GM18505 (cell line): ENCODE measurements around the gene MACROD2.

Source experiments
- ATAC-seq: cut with Tn5 transposase; IDR thresholded peaks from one replicate; pipeline ENCODE4 v1.9.1; 2021; ENCODE audit not compliant: unreplicated experiment
- POLR2A ChIP-seq: IDR thresholded peaks from 4 replicates; pipeline ENCODE4 v1.6.1; 2011; ENCODE audit warnings: borderline replicate concordance; ENCODE audit not compliant: insufficient read depth, insufficient read length; ENCODE audit errors: extremely low read depth

The MACROD2 gene

DNA sequence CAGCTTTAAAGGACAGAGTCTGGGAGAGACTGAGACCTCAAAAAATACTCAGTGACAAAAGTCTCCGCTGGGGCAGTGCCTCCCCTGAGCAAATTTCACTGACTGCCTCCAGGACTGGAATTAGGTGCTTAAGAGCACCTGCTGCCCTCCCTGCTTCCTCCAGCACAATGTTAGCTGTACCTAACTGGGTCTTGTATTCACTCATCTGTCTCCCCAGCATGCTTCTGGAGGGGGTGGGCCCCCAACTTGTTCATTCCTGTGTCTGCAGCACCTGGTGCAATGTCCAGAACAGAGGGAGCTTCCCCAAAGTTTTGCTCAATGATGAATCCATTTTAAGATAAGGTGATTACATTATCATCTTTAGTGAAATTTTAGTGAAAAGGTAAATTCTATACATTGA lies 1927.2 kb downstream of the MACROD2 start:
- TF ChIP-seq POLR2A, result no peak
- ATAC-seq, result peak; percentile 48

DNA sequence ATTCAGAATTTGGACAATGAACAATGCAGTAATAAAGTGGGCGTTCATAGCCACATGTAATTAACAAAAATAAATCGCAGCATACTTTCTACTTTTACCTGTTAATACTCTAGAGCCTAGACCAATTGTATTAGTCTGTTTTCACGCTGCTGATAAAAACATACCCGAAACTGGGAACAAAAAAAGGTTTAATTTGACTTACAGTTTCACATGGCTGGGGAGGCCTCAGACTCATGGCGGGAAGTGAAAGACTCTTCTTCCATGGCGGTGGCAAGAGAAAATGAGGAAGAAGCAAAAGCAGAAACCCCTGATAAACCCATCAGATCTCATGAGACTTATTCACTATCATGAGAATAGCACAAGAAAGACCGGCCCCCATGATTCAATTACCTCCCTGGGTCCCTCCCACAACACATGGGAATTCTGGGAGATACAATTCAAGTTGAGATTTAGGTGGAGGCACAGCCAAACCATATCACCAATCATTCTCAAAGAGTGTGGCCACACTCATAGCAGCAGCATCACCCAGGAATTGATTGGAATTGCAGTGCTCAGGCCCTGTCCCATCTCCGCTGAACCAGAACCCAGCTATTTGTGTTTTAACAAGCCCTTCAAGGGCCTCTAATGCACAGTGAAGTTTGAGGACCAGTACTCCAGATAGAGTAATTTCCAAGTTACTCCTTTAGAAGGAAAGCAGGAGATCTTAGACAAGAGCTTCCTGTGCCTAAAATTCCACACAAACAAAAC lies 1927.9 kb downstream of the MACROD2 start:
- peak; percentile 62 for ATAC-seq
- TF ChIP-seq POLR2A, result no peak

DNA sequence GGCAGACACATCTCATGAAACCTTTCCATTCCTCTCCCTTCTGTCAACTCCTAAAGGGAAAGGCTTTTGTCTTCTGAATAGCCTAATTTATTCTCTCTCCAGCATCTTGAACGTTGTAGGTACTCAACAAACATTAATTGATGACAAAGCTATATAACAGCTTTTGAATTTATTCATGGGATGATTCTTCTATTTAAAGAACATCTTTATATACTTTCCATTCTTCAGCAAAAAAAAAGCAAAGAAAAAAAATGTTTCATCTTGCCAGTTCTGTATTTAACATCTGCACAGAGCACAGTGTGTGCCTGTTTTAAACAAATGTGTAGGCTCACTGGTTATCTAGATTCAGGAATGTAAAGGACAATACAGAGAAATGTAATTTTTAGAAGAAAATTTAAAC lies 1929.2 kb downstream of the MACROD2 start:
- TF ChIP-seq POLR2A, result no peak
- no peak for ATAC-seq

DNA sequence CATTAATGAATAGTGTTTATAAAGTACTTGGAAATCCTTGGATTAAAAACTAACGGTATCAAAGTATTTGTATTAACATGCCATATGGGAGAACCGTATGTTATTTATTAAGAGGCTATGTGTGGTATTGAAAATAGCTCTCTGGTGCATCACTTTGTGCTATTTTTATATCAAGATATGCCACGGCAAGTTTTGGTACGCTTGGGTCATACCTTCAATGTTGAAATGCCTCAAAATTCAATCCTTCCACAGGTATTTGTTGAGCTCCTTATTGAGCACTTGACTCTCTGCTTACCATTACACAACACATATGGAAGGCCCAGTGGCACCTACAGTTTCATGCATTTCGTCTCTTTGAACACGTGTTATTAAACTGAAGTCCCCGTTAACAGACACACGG lies 1930.1 kb downstream of the MACROD2 start:
- no peak for ATAC-seq
- TF ChIP-seq POLR2A, result no peak

DNA sequence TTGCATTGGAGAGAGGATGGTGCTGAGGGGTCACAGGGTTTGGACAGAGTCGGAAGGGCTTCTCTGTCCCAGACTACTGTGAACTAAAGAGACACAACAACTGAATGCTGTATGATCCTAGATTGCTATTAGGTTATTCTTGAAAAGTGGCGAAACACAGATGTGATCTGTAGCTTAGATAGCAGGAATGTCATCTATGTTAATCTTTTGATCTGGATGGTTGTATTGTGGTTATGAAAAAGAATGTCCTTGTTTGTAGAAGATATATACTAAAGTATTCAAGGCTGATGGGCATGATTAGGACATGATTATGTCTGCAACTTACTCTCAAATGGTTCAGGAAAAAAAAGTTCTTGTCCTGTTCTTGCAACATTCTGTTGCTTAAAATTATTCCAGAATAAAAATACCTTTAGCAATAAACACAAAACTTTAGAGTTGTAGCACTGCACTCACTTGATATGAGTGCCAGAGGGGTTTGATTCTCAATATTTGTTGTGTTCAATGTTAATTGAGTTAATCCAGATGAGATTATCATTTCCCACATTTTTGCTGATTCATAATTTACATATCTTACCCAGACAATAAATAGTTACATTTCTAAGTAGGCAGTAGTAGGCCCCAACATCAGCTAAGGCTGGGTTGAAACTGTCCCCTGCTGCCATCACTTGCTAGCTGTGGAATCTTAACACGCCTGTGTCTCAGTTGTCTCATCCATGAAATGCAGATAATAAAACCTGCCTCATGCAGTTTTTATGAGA lies 1932.8 kb downstream of the MACROD2 start:
- no peak for ATAC-seq
- TF ChIP-seq POLR2A, result no peak

DNA sequence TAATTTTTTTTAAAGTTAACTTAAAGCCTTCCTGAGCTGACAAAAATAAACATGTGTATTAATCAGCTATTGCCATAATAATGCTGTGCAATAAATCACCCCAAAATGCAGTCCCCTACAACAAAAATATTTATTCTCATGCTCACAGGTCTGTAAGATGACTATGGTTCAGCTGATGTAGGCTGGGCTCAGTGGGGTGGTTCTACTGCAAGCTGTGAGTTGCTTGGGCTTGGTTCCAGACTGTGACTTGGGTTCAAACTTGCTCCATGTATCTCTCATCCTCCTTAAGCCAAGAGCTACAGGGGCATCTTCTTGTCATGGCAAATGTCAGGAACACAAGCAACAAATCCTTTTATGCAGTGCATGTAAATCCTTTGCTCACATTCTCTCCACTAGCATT lies 1933.6 kb downstream of the MACROD2 start:
- no peak for TF ChIP-seq POLR2A
- no peak for ATAC-seq

DNA sequence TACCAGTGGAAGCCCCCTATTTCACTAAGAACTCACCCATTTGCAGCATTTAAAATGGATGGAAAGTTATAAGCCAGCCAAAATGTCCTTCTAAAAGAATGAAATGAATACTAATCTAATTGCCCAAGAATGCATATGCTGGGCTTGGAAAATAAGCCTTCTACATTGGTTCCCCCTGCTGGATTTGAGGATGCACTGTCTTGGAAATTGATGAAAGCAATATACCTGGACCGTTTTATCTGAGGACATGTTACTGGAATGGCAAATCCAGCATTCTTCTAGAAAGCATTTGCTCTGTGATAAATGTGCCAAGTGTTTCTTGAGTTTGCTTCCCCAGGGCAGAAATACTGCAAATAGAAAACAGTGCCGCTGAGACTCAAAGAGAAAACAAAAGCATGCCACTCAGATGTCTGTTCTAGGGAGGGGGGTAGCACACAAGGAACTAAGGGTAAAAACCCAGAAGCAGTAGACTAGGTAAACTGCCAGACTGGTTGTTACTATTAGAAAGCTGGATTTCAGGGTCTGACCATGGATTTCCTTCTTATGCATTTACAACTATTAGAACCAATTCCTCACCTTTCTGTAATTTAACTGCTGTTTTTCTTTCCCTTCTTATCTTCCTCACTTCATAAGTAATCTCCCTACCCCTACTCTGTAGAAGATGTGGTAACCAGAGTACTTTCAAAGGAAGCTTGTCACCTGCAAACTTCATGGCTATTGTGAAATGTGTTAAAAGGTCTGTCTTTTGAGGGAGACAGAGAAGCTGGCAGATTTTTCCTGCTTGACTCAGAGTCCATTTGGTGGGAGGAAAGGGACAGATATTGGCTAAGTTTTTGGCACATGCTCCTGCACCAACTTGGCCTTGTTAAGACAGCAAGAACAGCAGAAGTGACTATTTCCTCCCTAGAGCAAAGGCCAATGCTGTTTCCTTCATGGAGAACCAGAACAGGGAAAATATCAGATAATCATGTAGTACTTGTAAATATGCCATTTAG lies 1935.3 kb downstream of the MACROD2 start:
- no peak for TF ChIP-seq POLR2A
- no peak for ATAC-seq

DNA sequence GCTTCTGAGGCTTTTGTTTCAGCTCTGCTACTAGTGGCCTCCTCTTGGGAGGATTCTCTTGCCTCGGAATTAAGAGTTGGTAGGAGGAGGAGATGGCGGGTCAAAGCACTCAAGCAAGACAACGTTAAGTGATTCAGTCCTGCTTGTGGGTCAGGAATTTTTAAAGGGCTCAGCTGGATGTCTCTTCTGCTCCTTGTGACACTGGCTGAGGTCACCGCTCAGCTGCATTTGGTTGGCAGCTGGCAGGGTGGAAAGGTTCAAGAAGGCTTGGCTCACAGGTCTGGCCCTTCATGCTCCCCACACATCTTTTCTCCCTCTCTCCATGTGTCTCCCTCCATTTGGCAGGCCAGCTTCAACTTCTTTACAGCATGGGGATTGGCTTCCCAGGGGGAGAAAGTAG lies 1936.6 kb downstream of the MACROD2 start:
- no peak for TF ChIP-seq POLR2A
- no peak for ATAC-seq

DNA sequence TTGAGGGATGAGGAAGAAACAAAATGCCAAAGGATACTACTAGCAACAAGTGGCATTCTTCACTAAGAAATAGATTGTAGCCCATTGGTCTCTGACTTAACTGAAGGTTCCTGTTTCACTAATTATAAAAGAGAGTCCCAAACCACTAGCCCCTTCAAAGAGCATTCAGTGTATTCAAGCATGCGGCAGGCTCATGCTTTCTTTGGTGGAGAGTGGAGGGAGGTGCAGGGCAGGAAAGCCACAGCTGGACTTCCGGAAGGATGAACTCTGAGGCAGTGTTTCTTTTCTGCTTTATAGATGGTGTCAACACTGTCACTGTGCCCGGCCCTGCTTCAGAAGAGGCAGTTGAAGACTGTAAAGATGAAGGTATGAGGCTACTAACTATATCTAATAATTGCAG lies 1941.9 kb downstream of the MACROD2 start:
- ATAC-seq, result peak; percentile 95
- no peak for TF ChIP-seq POLR2A

DNA sequence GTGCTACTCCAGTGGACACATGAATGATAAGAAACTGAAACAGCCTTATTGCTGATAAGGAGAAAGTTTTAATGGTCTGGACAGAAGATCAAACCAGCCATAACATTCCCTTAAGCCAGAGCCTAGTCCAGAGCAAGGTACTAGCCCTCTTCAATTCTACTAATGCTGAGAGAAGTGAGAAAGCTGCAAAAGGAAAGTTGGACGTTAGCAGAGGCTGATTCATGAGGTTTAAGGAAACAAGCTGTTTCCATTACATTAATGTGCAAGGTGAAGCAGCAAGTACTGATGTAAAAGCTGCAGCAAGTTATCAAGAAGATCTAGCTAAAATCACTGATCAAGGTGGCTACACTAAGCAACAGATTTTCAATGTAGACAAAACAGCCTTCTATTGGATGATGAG lies 1943.5 kb downstream of the MACROD2 start:
- ATAC-seq, result no peak
- TF ChIP-seq POLR2A, result no peak

DNA sequence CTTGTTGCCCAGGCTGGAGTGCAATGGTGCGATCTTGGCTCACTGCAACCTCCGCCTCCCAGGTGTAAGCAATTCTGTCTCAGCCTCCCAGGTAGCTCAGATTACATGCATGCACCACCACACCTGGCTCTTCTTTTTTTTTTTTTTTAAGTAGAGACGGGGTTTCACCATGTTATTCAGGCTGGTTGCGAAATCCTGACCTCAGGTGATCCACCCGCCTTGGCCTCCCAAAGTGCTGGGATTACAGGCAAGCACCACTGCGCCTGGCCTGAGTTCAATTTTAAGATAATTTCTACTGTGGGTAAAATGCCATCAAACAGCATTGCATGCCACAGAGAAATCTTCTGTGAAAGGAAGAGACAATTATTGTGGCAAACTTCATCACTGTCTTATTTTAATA lies 1944.8 kb downstream of the MACROD2 start:
- TF ChIP-seq POLR2A, result no peak
- no peak for ATAC-seq

DNA sequence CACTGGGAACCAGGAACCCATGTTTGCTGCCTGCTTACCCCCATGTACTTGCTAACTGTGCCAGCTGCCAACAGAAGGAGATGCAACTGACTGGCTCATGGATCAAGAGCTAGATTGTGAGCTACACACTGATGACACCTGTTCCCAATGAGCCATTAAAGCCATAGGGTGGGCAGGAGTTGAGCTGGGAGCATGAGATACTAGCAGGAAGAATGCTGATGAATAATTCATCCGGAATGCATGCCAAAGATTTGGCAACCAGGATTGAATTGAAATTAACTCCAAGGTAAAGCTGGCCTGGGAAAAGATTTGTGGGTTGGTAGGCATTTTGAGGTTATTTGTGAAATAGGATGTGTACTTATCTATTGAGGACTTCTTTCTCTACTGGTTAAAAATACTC lies 1946.8 kb downstream of the MACROD2 start:
- ATAC-seq, result no peak
- no peak for TF ChIP-seq POLR2A

DNA sequence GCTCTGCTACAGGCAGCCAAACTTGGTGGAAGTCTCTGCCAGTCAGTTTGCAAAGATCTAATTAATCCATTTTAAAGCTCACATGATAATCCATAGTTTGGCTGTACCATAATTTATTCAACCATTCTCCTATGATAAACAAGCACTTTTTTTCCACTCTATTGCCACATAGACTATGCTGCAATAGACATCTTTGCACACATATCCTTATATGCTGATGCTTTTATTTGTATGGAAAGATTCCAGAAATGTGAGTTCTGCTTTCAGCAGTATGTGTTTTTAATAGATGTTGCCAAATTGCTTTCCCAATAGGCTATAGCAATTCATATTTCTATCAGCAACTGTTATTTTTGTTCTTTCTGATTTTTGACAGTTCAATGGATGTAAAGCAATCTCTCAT lies 1950.0 kb downstream of the MACROD2 start:
- no peak for TF ChIP-seq POLR2A
- no peak for ATAC-seq
